ENCODE measurements around the gene ADGRG4.
"Not testable (repeated sequence)": the region's sequence is repeated elsewhere in the genome, so short reads cannot be mapped to it uniquely, and the experiment has no call there.

The ADGRG4 gene

GRCh38 chrX:136271300-136271699 lies 29.5 kb upstream of the ADGRG4 start:
- in situ Hi-C loops (cut with MboI; ENCODE audit: low pct_unique_long_range_greater_than_20kb, low sequenced_read_pairs, unreplicated experiment): loop anchor here (25.0 kb wide), 1 partner anchor 234 kb away; no protein-coding TSS in a partner anchor
- TF ChIP-seq CTCF (IDR thresholded peaks at IDR 0.05; ENCODE audit: extremely low read depth, insufficient read depth, missing control alignments): no peak
- DNase-seq (ENCODE audit: low spot score): no peak

- in situ Hi-C loops (cut with MboI; ENCODE audit: low pct_unique_long_range_greater_than_20kb, low sequenced_read_pairs, unreplicated experiment): loop anchor here (25.0 kb wide), 1 partner anchor 235 kb away; no protein-coding TSS in a partner anchor
- no peak for TF ChIP-seq CTCF (IDR thresholded peaks at IDR 0.05; ENCODE audit: extremely low read depth, insufficient read depth, missing control alignments)
- no peak for DNase-seq (ENCODE audit: low spot score)
Measured at GRCh38 chrX:136272325-136272724, 28.4 kb upstream of the ADGRG4 start.

- no peak for TF ChIP-seq CTCF (IDR thresholded peaks at IDR 0.05; ENCODE audit: extremely low read depth, insufficient read depth, missing control alignments)
- DNase-seq (ENCODE audit: low spot score): no peak
- in situ Hi-C loops (cut with MboI; ENCODE audit: low pct_unique_long_range_greater_than_20kb, low sequenced_read_pairs, unreplicated experiment): loop anchor here (25.0 kb wide), 1 partner anchor 237 kb away; no protein-coding TSS in a partner anchor
Measured at GRCh38 chrX:136273986-136274385, 26.8 kb upstream of the ADGRG4 start.

- TF ChIP-seq CTCF (IDR thresholded peaks at IDR 0.05; ENCODE audit: extremely low read depth, insufficient read depth, missing control alignments): no peak
- no peak for DNase-seq (ENCODE audit: low spot score)
- in situ Hi-C loops (cut with MboI; ENCODE audit: low pct_unique_long_range_greater_than_20kb, low sequenced_read_pairs, unreplicated experiment): no loop called here
Measured at GRCh38 chrX:136275553-136275952, 25.2 kb upstream of the ADGRG4 start.

GRCh38 chrX:136286375-136286774 lies 14.4 kb upstream of the ADGRG4 start:
- in situ Hi-C loops (cut with MboI; ENCODE audit: low pct_unique_long_range_greater_than_20kb, low sequenced_read_pairs, unreplicated experiment): not testable (repeated sequence)

GRCh38 chrX:136291824-136292223 lies 8.9 kb upstream of the ADGRG4 start:
- in situ Hi-C loops (cut with MboI; ENCODE audit: low pct_unique_long_range_greater_than_20kb, low sequenced_read_pairs, unreplicated experiment): no loop called here
- no peak for TF ChIP-seq CTCF (IDR thresholded peaks at IDR 0.05; ENCODE audit: extremely low read depth, insufficient read depth, missing control alignments)
- no peak for DNase-seq (ENCODE audit: low spot score)

More at GRCh38 chrX:136286375-136286774, 14.4 kb upstream of the ADGRG4 start:
- DNase-seq (ENCODE audit: low spot score): not testable (repeated sequence)

- in situ Hi-C loops (cut with MboI; ENCODE audit: low pct_unique_long_range_greater_than_20kb, low sequenced_read_pairs, unreplicated experiment): no loop called here
- TF ChIP-seq CTCF (IDR thresholded peaks at IDR 0.05; ENCODE audit: extremely low read depth, insufficient read depth, missing control alignments): no peak
- no peak for DNase-seq (ENCODE audit: low spot score)
Measured at GRCh38 chrX:136292656-136293055, 8.1 kb upstream of the ADGRG4 start.
